Glomerular visceral epithelial cell (primary cell): ENCODE measurements around the gene PCDHA11.
"Not testable (repeated sequence)": the region's sequence is repeated elsewhere in the genome, so short reads cannot be mapped to it uniquely, and the experiment has no call there.

ENCODE experiments used
- DNase-seq: peaks from one replicate; pipeline ENCODE4 v3.0.0-alpha.2; 2016; ENCODE audit errors: extremely low spot score

The PCDHA11 gene

GRCh38 chr5:140848139-140849102, 20.3 kb upstream of the PCDHA11 start, which contains the start of gene PCDHA9:
Gene PCDHA9 (plus strand): TSS chr5:140848382. CDS start chr5:140848496, 114 bp downstream.
- not testable (repeated sequence) for DNase-seq

GRCh38 chr5:140849831-140850634, 18.7 kb upstream of the PCDHA11 start:
- DNase-seq = not testable (repeated sequence)

GRCh38 chr5:140855772-140856674, 12.7 kb upstream of the PCDHA11 start, which contains the start of gene PCDHA10:
Gene PCDHA10 (plus strand): TSS chr5:140855897. CDS start chr5:140856049, 152 bp downstream.
- no peak for DNase-seq

- no peak for DNase-seq
These were observed 11.4 kb upstream of the PCDHA11 start for GRCh38 chr5:140857177-140857986.

- DNase-seq = no peak
These were observed 10.8 kb upstream of the PCDHA11 start for GRCh38 chr5:140857987-140858240.

- no peak for DNase-seq
These were observed 6.1 kb upstream of the PCDHA11 start for GRCh38 chr5:140862441-140863295.

- DNase-seq = no peak
These were observed 764 bp downstream of the PCDHA11 start for GRCh38 chr5:140869555-140869886.

GRCh38 chr5:140870221-140871201, 1.8 kb downstream of the PCDHA11 start:
- DNase-seq = no peak

- no peak for DNase-seq
These were observed 6.6 kb downstream of the PCDHA11 start, which contains the start of gene PCDHA12 for GRCh38 chr5:140875085-140876065. Gene PCDHA12 (plus strand): TSS chr5:140875308. CDS start chr5:140875473, 165 bp downstream.

- not testable (repeated sequence) for DNase-seq
These were observed 7.9 kb downstream of the PCDHA11 start for GRCh38 chr5:140876541-140877261.

GRCh38 chr5:140877262-140877581, 8.5 kb downstream of the PCDHA11 start:
- DNase-seq = no peak

GRCh38 chr5:140881889-140882590, 13.3 kb downstream of the PCDHA11 start, which contains the start of gene PCDHA13:
Gene PCDHA13 (plus strand): TSS chr5:140882124. CDS start chr5:140882269, 145 bp downstream.
- DNase-seq = no peak

- DNase-seq = no peak
These were observed 13.8 kb downstream of the PCDHA11 start for GRCh38 chr5:140882591-140882899.

- DNase-seq = no peak
These were observed 14.6 kb downstream of the PCDHA11 start for GRCh38 chr5:140883373-140883772.

- DNase-seq = no peak
These were observed 15.4 kb downstream of the PCDHA11 start for GRCh38 chr5:140883927-140884697.
